Cortex of kidney (tissue), 1 donor: ENCODE results near the gene REST.

Experiments used
- DNase-seq: peaks from one replicate; lab custom pipeline; 2025; lab: John Stamatoyannopoulos, UW

REST gene

DNA sequence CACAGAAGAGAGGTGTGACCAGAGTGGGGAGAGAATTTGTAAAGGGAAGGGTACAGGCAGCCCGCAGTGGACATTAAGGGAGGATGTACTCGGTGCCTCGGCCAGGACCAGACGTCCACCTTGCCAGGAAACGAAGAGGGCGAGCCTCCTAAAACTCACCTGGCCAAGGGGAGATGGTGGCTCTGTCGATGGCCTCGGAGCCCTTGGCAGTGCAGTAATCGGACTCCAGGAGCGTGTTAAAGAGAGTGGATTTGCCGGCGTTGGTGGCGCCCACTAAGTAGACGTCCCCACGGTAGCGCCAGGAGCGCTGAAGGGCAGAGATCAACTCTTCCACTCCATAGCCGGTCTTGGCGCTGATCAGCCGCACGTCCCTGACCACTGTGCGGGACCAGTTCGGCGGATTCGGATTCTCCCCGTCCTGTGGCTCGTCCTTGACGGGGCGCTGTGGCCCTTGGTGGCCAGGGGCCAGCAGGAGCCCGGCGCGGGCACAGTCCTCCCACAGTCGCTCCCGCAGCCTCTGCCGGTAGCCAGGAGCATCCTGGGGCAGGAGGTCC lies 68.7 kb downstream of the REST start:
- DNase-seq, result no peak

DNA sequence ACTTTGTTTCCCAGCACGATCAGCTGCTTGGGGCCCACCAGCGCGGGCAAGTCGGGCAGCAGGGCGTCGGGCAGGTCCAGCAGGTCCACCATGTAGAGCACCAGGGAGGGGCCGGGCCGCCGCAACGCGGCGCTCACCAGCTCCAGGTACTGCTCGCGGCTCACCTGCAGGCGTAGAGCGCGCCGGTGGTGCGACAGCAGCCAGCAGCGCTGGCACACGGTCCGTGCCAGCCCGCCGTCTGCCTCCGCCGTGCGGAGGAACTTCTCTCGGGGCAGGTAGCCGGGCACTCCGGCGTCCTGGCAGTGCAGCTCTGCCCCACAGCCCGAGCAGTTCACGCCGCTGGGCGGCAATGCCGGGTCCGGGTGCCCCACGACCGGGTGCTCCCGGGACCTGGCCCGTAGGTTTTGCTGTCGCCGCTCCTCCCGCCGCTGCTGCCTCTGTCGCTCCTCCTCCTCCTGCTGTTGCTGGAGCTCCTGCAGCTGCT lies 69.2 kb downstream of the REST start:
- no peak for DNase-seq

DNA sequence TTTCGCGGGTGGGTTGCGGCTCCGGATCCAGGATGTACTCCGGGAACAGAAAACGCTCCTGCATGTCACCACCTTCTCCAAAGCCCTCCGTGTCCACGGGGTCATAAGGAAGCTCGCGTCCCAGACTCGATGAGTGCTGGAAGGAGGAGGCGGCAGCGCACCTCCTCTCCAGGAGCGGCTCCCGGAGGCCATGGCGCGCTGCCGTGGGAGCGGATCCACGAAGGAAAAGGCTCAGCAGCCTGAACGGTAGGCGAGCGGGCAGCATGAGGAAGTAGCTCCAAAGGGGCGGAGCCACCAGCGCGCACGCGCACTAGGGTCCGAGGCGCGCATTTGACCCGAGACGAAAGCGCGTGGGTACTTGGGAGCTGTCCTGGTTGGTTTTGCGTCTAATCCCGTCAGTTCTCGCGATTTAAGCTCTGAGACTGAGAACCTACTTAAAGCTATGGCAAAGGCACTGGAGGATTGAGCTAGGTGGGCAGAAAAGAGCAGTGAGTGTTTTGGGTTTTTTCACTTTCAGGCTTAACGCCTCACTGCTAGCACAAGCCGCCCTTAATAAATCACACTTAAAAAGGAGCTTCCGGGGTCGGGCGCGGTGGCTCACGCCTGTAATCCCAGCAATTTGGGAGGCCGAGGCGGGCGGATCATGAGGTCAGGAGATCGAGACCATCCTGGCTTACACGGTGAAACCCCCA lies 69.8 kb downstream of the REST start, which contains the start of gene NOA1:
TSS of gene NOA1 (minus strand) at position 286 of the 692 bp plus-strand sequence. CDS start at position 265, 21 bp downstream.
- peak; percentile 8 for DNase-seq

DNA sequence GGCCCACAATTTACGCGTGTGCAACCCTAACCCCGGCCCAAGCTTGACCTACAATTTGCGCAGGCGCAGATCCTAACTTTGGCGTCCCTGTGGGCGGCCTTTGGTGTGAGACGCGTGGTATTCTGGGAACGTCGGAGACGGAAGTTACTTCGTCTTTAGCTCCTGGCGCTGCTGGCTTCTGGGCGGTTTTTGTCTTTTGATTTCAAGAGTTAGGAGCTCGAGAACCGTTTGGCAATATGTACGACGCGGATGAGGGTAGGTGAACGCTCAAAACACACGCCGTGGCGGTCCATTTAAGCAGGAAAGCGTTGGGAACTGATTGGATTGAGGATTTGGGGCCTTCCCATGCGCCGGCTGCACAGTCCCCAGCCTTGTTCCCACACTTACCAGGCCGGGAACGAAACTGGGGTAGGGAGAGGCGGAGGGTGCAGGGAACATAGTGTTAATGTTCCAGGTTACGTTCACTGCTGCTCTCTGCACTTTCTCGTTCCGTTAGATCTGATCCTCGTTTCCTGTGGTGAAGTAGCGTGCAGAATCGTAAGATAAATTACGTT lies 71.1 kb downstream of the REST start, which contains the start of gene POLR2B:
TSS of gene POLR2B (plus strand) at position 147 of the 554 bp plus-strand sequence. CDS start at position 237, 90 bp downstream.
- no peak for DNase-seq

DNA sequence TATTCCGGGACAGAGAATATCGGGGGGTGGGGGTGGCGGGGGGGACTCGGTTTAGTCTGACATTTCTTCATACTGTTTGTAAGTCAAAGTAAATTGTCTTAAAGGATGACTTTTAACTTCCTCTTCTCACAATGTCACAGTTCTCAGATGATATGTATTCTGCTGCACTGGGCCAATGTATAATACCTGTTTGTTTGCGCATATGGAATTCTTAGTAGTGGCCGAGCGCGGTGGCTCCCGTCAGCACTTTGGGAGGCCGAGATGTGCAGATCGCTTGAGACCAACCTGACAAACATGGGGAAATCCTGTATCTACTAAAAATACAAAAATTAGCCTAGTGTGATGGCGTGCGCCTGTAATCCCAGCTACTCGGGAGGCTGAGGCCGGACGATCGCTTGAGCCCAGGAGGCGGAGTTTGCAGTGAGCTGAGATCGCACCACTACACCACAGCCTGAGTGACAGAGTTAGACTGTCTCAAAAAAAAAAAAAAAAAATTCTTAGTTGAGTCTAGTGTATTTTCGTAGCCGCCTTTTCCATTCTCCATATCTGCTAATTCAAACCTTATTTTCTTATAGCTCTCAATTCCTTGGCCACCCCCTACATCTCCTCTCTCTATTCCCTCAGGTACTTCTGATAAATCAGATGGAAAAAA lies 71.8 kb downstream of the REST start:
- no peak for DNase-seq

DNA sequence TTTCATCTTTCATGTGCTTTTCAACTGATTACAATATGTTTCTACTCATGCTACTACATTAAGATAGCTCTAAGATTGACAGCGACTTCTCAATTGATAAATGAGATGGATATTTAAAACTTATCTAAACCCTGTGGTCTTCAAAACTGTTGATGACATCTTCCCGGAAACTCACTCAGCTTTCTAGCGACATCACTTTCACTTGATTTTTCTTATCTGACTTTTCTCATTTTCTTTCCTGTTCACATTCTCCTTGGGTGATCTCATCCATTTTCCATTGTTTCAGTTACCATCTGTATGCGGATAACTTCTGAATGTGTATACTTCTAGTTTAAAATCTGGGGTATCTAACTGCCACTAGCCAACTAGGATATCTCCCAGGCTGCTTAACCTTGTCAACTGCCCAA lies 74.1 kb downstream of the REST start:
- no peak for DNase-seq

DNA sequence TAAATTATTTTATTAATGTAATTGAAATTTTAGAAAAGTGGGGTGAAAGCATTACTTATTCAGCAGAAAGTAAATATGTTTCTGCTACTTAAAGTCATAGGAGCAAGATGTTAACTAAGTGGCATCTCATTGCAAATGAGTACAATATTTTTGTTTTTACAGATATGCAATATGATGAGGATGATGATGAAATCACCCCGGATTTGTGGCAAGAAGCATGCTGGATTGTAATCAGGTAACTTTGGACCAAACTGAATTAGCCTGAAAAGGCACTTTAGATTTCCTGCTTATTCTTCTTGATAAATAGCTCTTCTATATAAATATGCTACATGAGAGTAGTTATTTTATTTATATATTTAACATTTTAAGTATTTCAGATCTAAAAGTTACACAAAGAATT lies 78.5 kb downstream of the REST start:
- no peak for DNase-seq

DNA sequence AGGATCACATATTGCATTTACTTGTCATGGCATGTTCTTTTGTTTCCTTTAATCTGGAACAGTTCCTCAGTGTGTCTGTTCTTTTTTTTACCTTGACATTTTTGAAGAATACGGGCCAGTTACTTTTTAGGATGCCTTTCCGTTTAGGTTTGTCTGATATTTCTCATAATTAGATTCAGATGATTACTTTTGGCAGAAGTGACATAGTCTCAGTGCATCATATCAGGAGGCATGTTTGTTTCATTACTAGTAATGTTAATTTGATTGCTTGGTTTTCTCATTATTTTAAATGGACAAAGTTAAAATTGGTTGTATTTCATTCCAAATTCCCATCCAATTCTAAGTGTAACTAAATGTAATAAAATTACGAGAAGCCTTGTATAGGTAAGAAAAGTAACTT lies 79.3 kb downstream of the REST start:
- DNase-seq, result no peak

DNA sequence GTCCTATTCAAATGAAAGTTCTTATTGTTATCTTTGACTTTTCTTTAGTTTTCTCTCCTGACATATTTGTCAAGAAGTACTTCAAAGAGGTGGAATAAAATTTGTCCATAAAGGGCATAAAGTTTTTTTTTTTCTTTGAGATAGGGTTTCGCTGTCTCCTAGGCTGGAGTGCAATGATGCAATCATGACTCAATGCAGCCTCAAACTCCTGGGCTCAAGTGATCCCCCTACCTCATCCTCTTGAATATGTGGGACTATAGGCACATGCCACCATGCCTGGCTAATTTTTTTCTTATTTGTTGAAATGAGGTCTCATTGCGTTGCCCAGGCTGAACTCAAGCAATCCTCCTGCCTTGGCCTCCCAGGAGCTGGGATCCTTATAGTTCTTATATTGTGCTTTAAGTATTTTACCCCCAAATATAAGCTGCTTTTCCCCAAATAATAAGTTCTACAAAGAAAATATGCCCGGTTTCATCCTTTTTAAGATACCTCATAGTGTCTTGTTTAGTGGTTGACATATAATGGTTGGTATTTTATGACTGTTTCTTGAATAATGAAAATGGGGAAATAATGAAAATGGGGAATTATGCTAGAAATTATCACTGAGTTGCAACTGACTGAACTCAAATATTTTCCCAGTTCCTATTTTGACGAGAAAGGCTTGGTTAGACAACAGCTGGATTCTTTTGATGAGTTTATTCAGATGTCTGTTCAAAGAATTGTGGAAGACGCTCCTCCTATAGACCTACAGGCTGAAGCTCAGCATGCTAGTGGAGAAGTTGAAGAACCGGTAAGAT lies 82.6 kb downstream of the REST start:
- no peak for DNase-seq

DNA sequence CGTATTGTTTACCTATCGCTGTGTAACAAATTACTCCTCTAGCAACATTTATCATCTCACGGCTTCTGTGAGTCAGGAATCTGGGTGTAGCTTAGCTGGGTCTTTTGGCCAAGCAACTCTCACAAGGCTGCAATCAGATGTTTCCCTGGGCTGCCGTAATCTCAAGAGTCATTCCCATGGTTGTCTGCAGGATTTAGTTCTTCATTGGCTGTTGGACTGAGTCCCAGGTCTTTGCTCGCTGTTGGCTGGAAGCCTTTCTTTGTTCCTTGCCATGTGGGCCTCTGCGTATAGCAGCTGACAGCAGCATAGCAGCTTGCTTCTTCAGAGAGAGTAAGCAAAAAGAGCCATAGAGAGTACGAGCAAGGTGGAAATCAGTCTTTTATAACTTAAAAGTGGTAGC lies 87.8 kb downstream of the REST start:
- DNase-seq, result no peak

DNA sequence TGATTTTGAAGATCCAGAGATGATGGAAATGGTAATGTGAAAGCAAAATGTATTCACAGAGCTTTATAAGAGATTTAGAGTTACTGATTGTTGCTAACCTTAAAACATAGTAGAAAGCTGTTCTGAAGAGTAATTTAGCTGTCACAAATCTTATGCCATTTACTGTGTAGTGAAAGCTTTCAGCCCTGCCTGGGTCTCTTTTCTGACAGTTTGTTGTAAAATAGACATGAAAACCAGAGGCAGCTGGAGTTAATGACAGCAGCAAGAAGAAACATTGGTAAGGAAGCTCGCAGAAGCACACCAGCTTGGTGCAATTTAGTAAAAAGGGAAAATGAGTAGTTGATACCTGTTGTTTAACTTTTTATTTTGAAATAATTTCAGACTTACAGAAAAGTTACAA lies 92.1 kb downstream of the REST start:
- DNase-seq, result no peak

DNA sequence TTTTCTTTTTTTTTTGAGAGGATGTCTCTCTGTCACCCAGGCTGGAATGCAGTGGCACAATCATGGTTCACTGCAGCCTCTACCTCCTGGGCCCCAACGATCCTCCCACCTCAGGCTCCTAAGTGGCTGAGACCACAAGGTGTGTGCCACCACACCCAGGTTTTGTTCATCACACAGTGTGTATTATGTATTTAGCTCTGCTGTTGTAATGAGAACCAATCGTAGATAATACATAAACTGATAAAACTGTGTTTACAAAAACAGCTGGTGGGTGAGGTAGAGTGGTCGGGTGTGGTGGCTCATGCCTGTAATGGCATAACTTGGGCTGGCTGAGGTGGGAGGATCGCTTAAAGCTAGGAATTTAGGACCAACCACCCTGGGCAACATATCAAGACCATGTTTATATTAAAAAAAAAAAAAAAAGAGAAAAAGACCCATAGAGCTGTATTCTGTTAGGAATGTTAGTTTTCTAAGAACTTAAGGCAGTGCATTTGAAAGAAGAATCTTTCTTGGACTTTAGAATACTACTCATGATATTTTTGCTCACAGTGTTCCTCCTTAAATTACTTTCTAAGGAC lies 105.9 kb downstream of the REST start:
- no peak for DNase-seq
